GM21367 (cell line): ENCODE measurements around the gene DYNC1I1.
A peak's percentile ranks its signal among the peaks of the same experiment; 100 is the strongest.

Experiments used
- ATAC-seq: cut with Tn5 transposase; IDR thresholded peaks from one replicate; pipeline ENCODE4 v1.9.1; 2021; ENCODE audit not compliant: unreplicated experiment

The DYNC1I1 gene

GRCh38 chr7:95788884-95789283 is 16.5 kb downstream of the DYNC1I1 start:
- ATAC-seq: no peak

- ATAC-seq: no peak
Observed at GRCh38 chr7:95793658-95794057, 21.3 kb downstream of the DYNC1I1 start.

- peak; percentile 67 for ATAC-seq
Observed at GRCh38 chr7:95794917-95795515, 22.7 kb downstream of the DYNC1I1 start.

GRCh38 chr7:95796617-95797016 is 24.3 kb downstream of the DYNC1I1 start:
- no peak for ATAC-seq

- no peak for ATAC-seq
Observed at GRCh38 chr7:95798401-95798930, 26.1 kb downstream of the DYNC1I1 start.

GRCh38 chr7:95800787-95801186 is 28.4 kb downstream of the DYNC1I1 start:
- no peak for ATAC-seq

GRCh38 chr7:95802270-95802669 is 29.9 kb downstream of the DYNC1I1 start:
- ATAC-seq: no peak

- no peak for ATAC-seq
Observed at GRCh38 chr7:95804052-95804451, 31.7 kb downstream of the DYNC1I1 start.

- ATAC-seq: no peak
Observed at GRCh38 chr7:95805909-95806308, 33.6 kb downstream of the DYNC1I1 start.

- ATAC-seq: no peak
Observed at GRCh38 chr7:95808396-95808795, 36.0 kb downstream of the DYNC1I1 start.

GRCh38 chr7:95811846-95812445 is 39.6 kb downstream of the DYNC1I1 start:
- ATAC-seq: no peak

GRCh38 chr7:95814721-95815120 is 42.4 kb downstream of the DYNC1I1 start:
- no peak for ATAC-seq

- no peak for ATAC-seq
Observed at GRCh38 chr7:95817866-95818640, 45.7 kb downstream of the DYNC1I1 start.

GRCh38 chr7:95820778-95821177 is 48.4 kb downstream of the DYNC1I1 start:
- no peak for ATAC-seq

GRCh38 chr7:95822717-95823116 is 50.4 kb downstream of the DYNC1I1 start:
- no peak for ATAC-seq

GRCh38 chr7:95824616-95825015 is 52.3 kb downstream of the DYNC1I1 start:
- ATAC-seq: no peak

GRCh38 chr7:95828824-95829790 is 56.8 kb downstream of the DYNC1I1 start:
- ATAC-seq: no peak

- ATAC-seq: peak; percentile 98
Observed at GRCh38 chr7:95840953-95841950, 68.9 kb downstream of the DYNC1I1 start.

GRCh38 chr7:95843286-95843685 is 70.9 kb downstream of the DYNC1I1 start:
- ATAC-seq: no peak

GRCh38 chr7:95845007-95845406 is 72.7 kb downstream of the DYNC1I1 start:
- ATAC-seq: no peak
